Endothelial cell of umbilical vein (primary cell): Measurements from ENCODE around the gene RASAL1. TPM values are rescaled to one million over a fixed set of nuclear protein-coding genes. Genes with fewer than 3 reads are reported as not detected.

Source experiments
- BruUV-seq: library from RNA; stranded (reverse); fragments of 400-500 nt; replicated peaks from 2 replicates; lab custom pipeline; 2021; lab: Mats Ljungman, UMichigan
- CTCF ChIA-PET: fragments of 300-600, 350-600 bp; sonication (Branson Sonifier 250); formaldehyde crosslinking; loops from one replicate; lab custom pipeline; 2021; ENCODE audit warnings: antibody characterized with exemption, inconsistent platforms; lab: Charles Lee
- POLR2A ChIA-PET: fragments of 300-600, 350-600 bp; sonication (Branson Sonifier 250); formaldehyde crosslinking; loops from one replicate; lab custom pipeline; 2021; ENCODE audit warnings: antibody characterized with exemption, inconsistent platforms; lab: Charles Lee
- DNase-seq: peaks from one replicate; pipeline ENCODE4 v3.0.0-alpha.2; 2011; ENCODE audit warnings: low read depth, low spot score
- FAIRE-seq: peaks from 2 replicates; lab custom pipeline; 2011; peaks lifted over from hg19 to GRCh38; lab: Jason Lieb, UNC
- H2AFZ ChIP-seq: 2 replicates; pipeline ENCODE4 v1.6.0; 2012; ENCODE audit warnings: low read depth, low read length, control low read depth, inconsistent platforms
- H3K27ac ChIP-seq: 2 replicates; pipeline ENCODE4 v1.5.1; 2011; ENCODE audit warnings: low read depth, mild to moderate bottlenecking, control low read depth, low read length, moderate library complexity; ENCODE audit not compliant: insufficient read depth
- H3K27me3 ChIP-seq, 2 experiments: 2 replicates each; pipeline versions ENCODE4 v1.6.0 to v1.6.1; 2011; ENCODE audit warnings: low read length in 2 of 2, mixed read lengths in 1 of 2; ENCODE audit not compliant: control insufficient read depth in 2 of 2, insufficient read depth in 2 of 2
- H3K36me3 ChIP-seq, 2 experiments: 2 replicates in 1 of 2; 3 replicates in 1 of 2; pipeline ENCODE4 v1.5.1; 2011; ENCODE audit warnings: low read length in 2 of 2, mild to moderate bottlenecking in 1 of 2, moderate library complexity in 1 of 2; ENCODE audit not compliant: control insufficient read depth in 2 of 2, insufficient read depth in 2 of 2; ENCODE audit errors: extremely low read depth in 1 of 2
- H3K4me1 ChIP-seq: 3 replicates; pipeline ENCODE4 v1.5.1; 2011; ENCODE audit warnings: mild to moderate bottlenecking, low read length; ENCODE audit not compliant: control insufficient read depth, insufficient read depth; ENCODE audit errors: extremely low read depth
- H3K4me2 ChIP-seq: 2 replicates; pipeline ENCODE4 v1.6.1; 2011; ENCODE audit warnings: low read length, control low read depth, mixed read lengths; ENCODE audit not compliant: insufficient read depth
- H3K4me3 ChIP-seq, 3 experiments: fragments of 200-600 bp in 1 of 3; sonication (generic), shearing (Covaris generic) in 1 of 3; replicated peaks in 1 of 3; 2 replicates each; pipeline ENCODE4 v1.5.1; 2011 to 2016; ENCODE audit warnings: control low read depth in 3 of 3, low read length in 3 of 3, mild to moderate bottlenecking in 2 of 3, inconsistent platforms in 1 of 3, low read depth in 1 of 3, moderate library complexity in 1 of 3; ENCODE audit not compliant: insufficient read depth in 1 of 3
- H3K79me2 ChIP-seq: 2 replicates; pipeline ENCODE4 v1.6.0; 2012; ENCODE audit warnings: low read length, inconsistent platforms; ENCODE audit not compliant: control insufficient read depth, insufficient read depth
- H3K9ac ChIP-seq: replicated peaks from 2 replicates; pipeline ENCODE3; 2011; ENCODE audit warnings: low read length, control low read depth; ENCODE audit not compliant: insufficient read depth; ENCODE audit errors: extremely low read depth
- H3K9me1 ChIP-seq: replicated peaks from 3 replicates; pipeline ENCODE4 v1.6.0; 2011; ENCODE audit warnings: mild to moderate bottlenecking, low read length; ENCODE audit not compliant: control insufficient read depth, insufficient read depth; ENCODE audit errors: extremely low read depth
- H3K9me3 ChIP-seq: replicated peaks from 2 replicates; pipeline ENCODE4 v1.5.1; 2012; ENCODE audit warnings: low read length, inconsistent platforms; ENCODE audit not compliant: control insufficient read depth, insufficient read depth
- H4K20me1 ChIP-seq: replicated peaks from 2 replicates; pipeline ENCODE3; 2011; ENCODE audit warnings: mild to moderate bottlenecking, low read length; ENCODE audit not compliant: control insufficient read depth, insufficient read depth; ENCODE audit errors: extremely low read depth
- EZH2 ChIP-seq: IDR thresholded peaks from 2 replicates; pipeline ENCODE4 v1.6.1; 2012; ENCODE audit warnings: borderline replicate concordance, low read depth, mild to moderate bottlenecking, moderate library complexity, low read length, inconsistent platforms; ENCODE audit not compliant: severe bottlenecking
- FOS ChIP-seq: IDR thresholded peaks from 2 replicates; pipeline ENCODE4 v1.6.1; 2011; ENCODE audit warnings: mild to moderate bottlenecking, low read length, moderate library complexity, borderline replicate concordance; ENCODE audit not compliant: insufficient read depth
- GATA2 ChIP-seq: IDR thresholded peaks from 2 replicates; pipeline ENCODE4 v1.7.0; 2011; ENCODE audit warnings: low read depth, mild to moderate bottlenecking, moderate library complexity, mixed read lengths, low read length; ENCODE audit not compliant: insufficient read length, insufficient read depth
- JUN ChIP-seq: IDR thresholded peaks from 2 replicates; pipeline ENCODE4 v1.6.1; 2011; ENCODE audit warnings: borderline replicate concordance, low read depth; ENCODE audit not compliant: insufficient read length, insufficient read depth
- MYC ChIP-seq: IDR thresholded peaks from one replicate; pipeline ENCODE4 v1.6.1; 2011; ENCODE audit warnings: mild to moderate bottlenecking, low read depth, low read length
- POLR2A ChIP-seq: IDR thresholded peaks from 2 replicates; pipeline ENCODE4 v1.6.1; 2012; ENCODE audit warnings: low read depth, mild to moderate bottlenecking, control low read depth, low read length
- POLR2AphosphoS5 ChIP-seq: IDR thresholded peaks from 2 replicates; pipeline ENCODE4 v1.6.1; 2012; ENCODE audit warnings: low read depth, mild to moderate bottlenecking, control low read depth, low read length, moderate library complexity; ENCODE audit not compliant: insufficient read depth
- dilution Hi-C: fragments of 300-500 bp; cut with MboI; formaldehyde crosslinking; loops from one replicate; pipeline ENCODE4 v1.15.0; 2019; ENCODE audit warnings: low sequenced_read_pairs; ENCODE audit not compliant: extremely low pct_ligation_motif_present
- intact Hi-C: fragments of 100-400 bp; cut with micrococcal nuclease; formaldehyde crosslinking; loops from one replicate; pipeline ENCODE4 v1.10.0; 2022
- polyA plus RNA-seq, 4 experiments: library from polyadenylated mRNA; depleted of rRNA in 3 of 4; stranded (reverse) in 3 of 4; unstranded in 1 of 4; fragments of >200 nt; gene quantifications; 2 replicates each; pipeline versions ENCODE4 v1.2.1 to v1.2.3, GENCODE V29; 2011 to 2012; ENCODE audit warnings: missing spikeins in 1 of 4
- total RNA-seq: library from RNA; stranded (reverse); gene quantifications from 2 replicates; pipeline ENCODE4 v1.2.3, GENCODE V29; 2021
- TF ChIP-seq, protein P1 (sequence below): IDR thresholded peaks from 2 replicates; pipeline ENCODE4 v1.6.1; 2011; ENCODE audit not compliant: insufficient read depth, insufficient read length
- TF ChIP-seq, protein P2 (sequence below), 2 donors: IDR thresholded peaks; 1 replicate in 1 of 2; 2 replicates in 1 of 2; pipeline ENCODE4 v1.5.1; 2011; ENCODE audit warnings: low read length in 2 of 2, mild to moderate bottlenecking in 2 of 2, moderate library complexity in 2 of 2, control low read depth in 1 of 2, inconsistent platforms in 1 of 2, low read depth in 1 of 2; ENCODE audit not compliant: insufficient read depth in 1 of 2; ENCODE audit errors: extremely low read depth in 1 of 2

Gene RASAL1
- total and polyA plus RNA-seq, 2 donors (not counting 3 experiments of a cell fraction or from before 2014, with no cell fraction given), result not detected

DNA sequence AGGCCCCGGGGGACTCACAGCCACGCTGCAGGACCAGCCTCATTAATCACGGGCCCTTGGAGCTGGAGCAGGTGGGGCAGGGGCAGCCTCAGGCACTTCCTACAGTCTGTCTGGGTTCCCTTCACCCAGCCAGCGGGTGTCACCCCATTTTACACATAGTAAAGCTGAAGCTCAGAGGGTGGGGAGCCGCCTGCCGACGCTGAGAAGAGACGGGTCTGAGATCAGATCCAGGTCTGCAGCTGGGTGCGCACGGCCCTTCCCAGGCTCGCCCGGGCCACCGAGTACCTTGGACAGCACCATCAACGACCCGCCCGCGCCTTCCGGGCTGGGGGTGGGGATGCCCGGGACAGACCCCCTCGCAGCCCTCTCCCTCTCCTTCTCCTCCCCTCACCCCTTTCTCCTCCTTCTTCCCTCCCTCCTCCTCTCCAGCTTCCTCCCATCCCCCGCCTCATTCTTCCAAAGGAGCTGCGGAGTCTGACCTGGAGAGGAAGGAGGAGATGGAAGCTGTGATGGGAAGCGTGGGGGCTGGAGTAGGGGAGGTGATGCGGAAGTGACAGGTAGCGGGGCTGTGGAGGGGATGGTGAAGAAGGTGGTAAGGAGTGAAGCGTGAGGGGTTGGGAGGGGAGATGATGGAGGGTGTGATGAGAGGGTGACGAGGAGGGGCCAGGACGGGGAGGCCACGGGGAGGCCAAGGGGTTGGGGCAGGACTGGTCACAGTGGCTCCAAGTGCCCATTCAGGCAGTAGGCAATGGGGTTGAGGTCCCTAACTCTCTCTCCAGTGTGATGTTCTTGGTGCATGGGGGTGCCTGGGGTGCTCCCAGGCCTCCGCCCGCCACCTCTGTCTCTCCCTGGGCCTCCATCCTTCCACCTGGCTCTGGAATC is 70.2 kb downstream of the RASAL1 start:
- Histone ChIP-seq H3K36me3 (no peaks in the 10 kb centered on the region), H3K4me1 (no peaks in the 10 kb centered on the region), H3K27me3 (no peaks in the 10 kb centered on the region), H3K9me1 (no peaks in the 10 kb centered on the region), H3K9ac (no peak overlapping the region), H3K79me2 (no peaks in the 10 kb centered on the region), H3K27ac (no peak overlapping the region), H3K9me3 (no peaks in the 10 kb centered on the region), H2AFZ (no peak overlapping the region), H3K4me3 (no peak overlapping the region), H3K4me2 (no peak overlapping the region), H4K20me1 (no peaks in the 10 kb centered on the region)
- intact Hi-C loops (no loop called here), dilution Hi-C loops (no loop called here)
- TF ChIP-seq JUN, result no peak
- POLR2A ChIA-PET, result no interaction called here
- DNase-seq (no peak), FAIRE-seq (no peak)
- CTCF ChIA-PET, result interaction anchor here (1.4 to 2.2 kb wide), 2 partner anchors 33 to 72 kb away, joined by 3 to 7 read pairs; no protein-coding TSS in a partner anchor
- no TSS peak for BruUV-seq

DNA sequence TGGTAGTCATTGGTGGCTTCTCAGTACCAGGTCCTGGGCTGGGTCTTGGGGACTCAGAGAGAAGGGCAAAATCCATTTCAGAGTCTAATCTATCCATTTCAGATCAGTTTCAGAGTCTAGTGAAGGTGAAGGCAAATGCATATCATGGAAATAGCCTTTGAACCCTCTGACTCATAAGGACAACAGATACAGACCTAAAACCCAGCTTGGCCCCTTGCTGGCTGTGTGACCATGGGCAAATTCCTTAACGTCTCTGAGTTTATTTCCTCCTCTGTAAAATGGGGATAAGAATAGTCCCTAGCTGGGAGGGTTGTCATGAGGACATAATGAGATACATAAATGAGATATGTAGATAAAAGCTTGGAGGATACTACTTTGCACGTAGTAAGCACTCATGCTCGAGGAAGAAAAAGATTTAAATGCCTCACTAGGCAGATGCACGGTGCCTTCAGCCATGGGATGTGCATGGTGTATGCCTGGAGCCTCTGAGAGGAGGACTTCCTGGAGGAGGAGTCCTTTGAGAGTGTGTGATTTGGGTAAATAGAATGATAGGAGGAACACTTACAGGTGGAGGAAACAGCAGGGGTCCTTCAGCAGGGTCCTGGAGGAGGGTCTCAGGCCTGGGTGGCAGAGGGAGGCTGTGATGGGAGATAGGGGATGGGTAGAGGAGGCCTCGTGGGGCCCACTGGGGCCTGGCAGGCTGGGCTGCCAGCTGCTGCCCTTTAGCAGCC is 71.0 kb downstream of the RASAL1 start:
- Histone ChIP-seq H3K4me3 (no peak overlapping the region), H3K36me3 (no peaks in the 10 kb centered on the region), H3K79me2 (no peaks in the 10 kb centered on the region), H3K9ac (no peak overlapping the region), H3K27ac (no peak overlapping the region), H2AFZ (no peak overlapping the region), H4K20me1 (no peaks in the 10 kb centered on the region), H3K27me3 (no peaks in the 10 kb centered on the region), H3K9me1 (no peaks in the 10 kb centered on the region), H3K4me2 (no peak overlapping the region), H3K9me3 (no peaks in the 10 kb centered on the region), H3K4me1 (no peaks in the 10 kb centered on the region)
- intact Hi-C loops (no loop called here), dilution Hi-C loops (no loop called here)
- FAIRE-seq (no peak), DNase-seq (no peak)
- BruUV-seq, result no TSS peak
- POLR2A ChIA-PET, result no interaction called here
- TF ChIP-seq EZH2 (no peak), MYC (no peak), FOS (no peak), POLR2AphosphoS5 (no peak), POLR2A (no peak), JUN (no peak), GATA2 (no peak)
- TF ChIP-seq, protein P1, sequence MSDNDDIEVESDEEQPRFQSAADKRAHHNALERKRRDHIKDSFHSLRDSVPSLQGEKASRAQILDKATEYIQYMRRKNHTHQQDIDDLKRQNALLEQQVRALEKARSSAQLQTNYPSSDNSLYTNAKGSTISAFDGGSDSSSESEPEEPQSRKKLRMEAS, result no peak
- TF ChIP-seq, protein P2, sequence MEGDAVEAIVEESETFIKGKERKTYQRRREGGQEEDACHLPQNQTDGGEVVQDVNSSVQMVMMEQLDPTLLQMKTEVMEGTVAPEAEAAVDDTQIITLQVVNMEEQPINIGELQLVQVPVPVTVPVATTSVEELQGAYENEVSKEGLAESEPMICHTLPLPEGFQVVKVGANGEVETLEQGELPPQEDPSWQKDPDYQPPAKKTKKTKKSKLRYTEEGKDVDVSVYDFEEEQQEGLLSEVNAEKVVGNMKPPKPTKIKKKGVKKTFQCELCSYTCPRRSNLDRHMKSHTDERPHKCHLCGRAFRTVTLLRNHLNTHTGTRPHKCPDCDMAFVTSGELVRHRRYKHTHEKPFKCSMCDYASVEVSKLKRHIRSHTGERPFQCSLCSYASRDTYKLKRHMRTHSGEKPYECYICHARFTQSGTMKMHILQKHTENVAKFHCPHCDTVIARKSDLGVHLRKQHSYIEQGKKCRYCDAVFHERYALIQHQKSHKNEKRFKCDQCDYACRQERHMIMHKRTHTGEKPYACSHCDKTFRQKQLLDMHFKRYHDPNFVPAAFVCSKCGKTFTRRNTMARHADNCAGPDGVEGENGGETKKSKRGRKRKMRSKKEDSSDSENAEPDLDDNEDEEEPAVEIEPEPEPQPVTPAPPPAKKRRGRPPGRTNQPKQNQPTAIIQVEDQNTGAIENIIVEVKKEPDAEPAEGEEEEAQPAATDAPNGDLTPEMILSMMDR (IDR thresholded peaks at IDR 0.05; ENCODE audit: extremely low read depth in 1 of 2, insufficient read depth in 1 of 2, low read depth in 1 of 2, low read length in 2 of 2), result no peak
- CTCF ChIA-PET, result interaction anchor here (1.3 to 2.2 kb wide), 2 partner anchors 25 to 71 kb away, joined by 4 to 7 read pairs; no protein-coding TSS in a partner anchor
